Loucy (cell line): ENCODE measurements around the gene HTR7.

Experiments
- H2AFZ ChIP-seq: fragments of 200-600 bp; sonication (generic); 2 replicates; pipeline ENCODE4 v1.6.0; 2016; ENCODE audit warnings: antibody characterized with exemption, mild to moderate bottlenecking, low read length, moderate library complexity
- H3F3A ChIP-seq: fragments of 200-600 bp; 2 replicates; pipeline ENCODE4 v1.6.0; 2016; ENCODE audit warnings: antibody characterized with exemption, low read depth, mild to moderate bottlenecking
- H3K27me3 ChIP-seq: fragments of 200-600 bp; sonication (generic); 2 replicates; pipeline ENCODE4 v1.6.1; 2014; ENCODE audit warnings: low read length, mild to moderate bottlenecking; ENCODE audit not compliant: insufficient read depth, poor library complexity, severe bottlenecking
- H3K36me3 ChIP-seq: fragments of 200-600 bp; sonication (generic); 2 replicates; pipeline ENCODE4 v1.6.1; 2016; ENCODE audit warnings: low read length; ENCODE audit not compliant: insufficient read depth
- H3K4me1 ChIP-seq: fragments of 200-600 bp; sonication (generic); 2 replicates; pipeline ENCODE4 v1.5.1; 2014; ENCODE audit warnings: low read length, mild to moderate bottlenecking; ENCODE audit not compliant: insufficient read depth, poor library complexity, severe bottlenecking
- H3K4me2 ChIP-seq: fragments of 200-600 bp; sonication (generic); 2 replicates; pipeline ENCODE4 v1.6.0; 2014; ENCODE audit warnings: antibody characterized with exemption, low read length, low read depth, mild to moderate bottlenecking; ENCODE audit not compliant: poor library complexity, severe bottlenecking
- H3K4me3 ChIP-seq: fragments of 200-600 bp; sonication (generic); 2 replicates; pipeline ENCODE4 v1.5.1; 2014; ENCODE audit warnings: low read length, mild to moderate bottlenecking, mixed read lengths; ENCODE audit not compliant: poor library complexity, severe bottlenecking
- H3K79me2 ChIP-seq: fragments of 200-600 bp; sonication (generic); 2 replicates; pipeline ENCODE4 v1.6.1; 2014; ENCODE audit warnings: low read length; ENCODE audit not compliant: insufficient read depth
- H3K9ac ChIP-seq: fragments of 200-600 bp; sonication (generic); 2 replicates; pipeline ENCODE4 v1.6.0; 2014; ENCODE audit warnings: mild to moderate bottlenecking, low read depth, low read length, moderate library complexity; ENCODE audit not compliant: poor library complexity, severe bottlenecking
- H3K9me2 ChIP-seq: fragments of 200-600 bp; sonication (generic); replicated peaks from 2 replicates; pipeline ENCODE4 v1.6.1; 2016; ENCODE audit warnings: low read depth, low read length, mixed read lengths
- H3K9me3 ChIP-seq: fragments of 200-600 bp; sonication (generic); 2 replicates; pipeline ENCODE4 v1.6.1; 2014; ENCODE audit warnings: mild to moderate bottlenecking, antibody characterized with exemption, low read length, low read depth; ENCODE audit not compliant: insufficient read depth
- H4K20me1 ChIP-seq: fragments of 200-600 bp; sonication (generic); 2 replicates; pipeline ENCODE4 v1.6.0; 2014; ENCODE audit warnings: antibody characterized with exemption, low read length, mild to moderate bottlenecking; ENCODE audit not compliant: insufficient read depth, poor library complexity, severe bottlenecking
- EZH2phosphoT487 ChIP-seq: fragments of 200-600 bp; IDR thresholded peaks from 2 replicates; pipeline ENCODE4 v1.6.1; 2018; ENCODE audit warnings: antibody characterized with exemption, mild to moderate bottlenecking, moderate library complexity, borderline replicate concordance
- TF ChIP-seq, protein P1 (sequence below): fragments of 200-600 bp; sonication (generic); conservative IDR thresholded peaks from 2 replicates; pipeline ENCODE4 v1.5.1; 2014; ENCODE audit warnings: mild to moderate bottlenecking, antibody characterized with exemption, low read length

The HTR7 gene

DNA sequence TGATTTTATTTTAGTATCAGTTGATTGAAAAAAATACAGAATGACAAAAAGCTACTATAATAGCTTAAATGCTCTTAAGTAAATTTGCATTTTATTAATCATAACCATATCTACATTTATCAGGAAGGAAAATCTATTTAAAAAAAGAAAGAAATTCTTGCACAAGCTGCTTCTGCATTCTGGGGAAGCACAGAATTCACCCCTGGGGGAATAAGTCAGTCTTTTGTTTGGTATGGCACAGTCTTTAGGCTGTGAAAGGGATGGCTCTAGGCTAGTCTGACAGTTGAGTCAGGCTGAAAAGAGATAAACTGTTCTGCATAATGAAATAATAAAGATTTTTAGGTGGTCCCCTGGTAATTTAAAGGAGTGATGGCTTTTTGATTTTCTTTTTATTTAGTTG lies 37.9 kb downstream of the HTR7 start:
- no peaks in the 10 kb centered on the region for H3K9me2 ChIP-seq
- no peaks in the 10 kb centered on the region for H3F3A ChIP-seq
- H3K4me1 ChIP-seq, result no peaks in the 10 kb centered on the region
- H3K9ac ChIP-seq, result no peak overlapping the region
- H3K4me2 ChIP-seq, result no peak overlapping the region
- H2AFZ ChIP-seq, result no peak overlapping the region
- no peak overlapping the region for H3K4me3 ChIP-seq
- TF ChIP-seq, protein P1, sequence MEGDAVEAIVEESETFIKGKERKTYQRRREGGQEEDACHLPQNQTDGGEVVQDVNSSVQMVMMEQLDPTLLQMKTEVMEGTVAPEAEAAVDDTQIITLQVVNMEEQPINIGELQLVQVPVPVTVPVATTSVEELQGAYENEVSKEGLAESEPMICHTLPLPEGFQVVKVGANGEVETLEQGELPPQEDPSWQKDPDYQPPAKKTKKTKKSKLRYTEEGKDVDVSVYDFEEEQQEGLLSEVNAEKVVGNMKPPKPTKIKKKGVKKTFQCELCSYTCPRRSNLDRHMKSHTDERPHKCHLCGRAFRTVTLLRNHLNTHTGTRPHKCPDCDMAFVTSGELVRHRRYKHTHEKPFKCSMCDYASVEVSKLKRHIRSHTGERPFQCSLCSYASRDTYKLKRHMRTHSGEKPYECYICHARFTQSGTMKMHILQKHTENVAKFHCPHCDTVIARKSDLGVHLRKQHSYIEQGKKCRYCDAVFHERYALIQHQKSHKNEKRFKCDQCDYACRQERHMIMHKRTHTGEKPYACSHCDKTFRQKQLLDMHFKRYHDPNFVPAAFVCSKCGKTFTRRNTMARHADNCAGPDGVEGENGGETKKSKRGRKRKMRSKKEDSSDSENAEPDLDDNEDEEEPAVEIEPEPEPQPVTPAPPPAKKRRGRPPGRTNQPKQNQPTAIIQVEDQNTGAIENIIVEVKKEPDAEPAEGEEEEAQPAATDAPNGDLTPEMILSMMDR, result no peak
- no peak for TF ChIP-seq EZH2phosphoT487
- peaks cover 3% of the 10 kb centered on the region; the same call in 1 of the 2 replicates for H3K9me3 ChIP-seq
- no peaks in the 10 kb centered on the region for H3K27me3 ChIP-seq
- H3K79me2 ChIP-seq, result no peaks in the 10 kb centered on the region
- H4K20me1 ChIP-seq, result no peaks in the 10 kb centered on the region
- H3K36me3 ChIP-seq, result no peaks in the 10 kb centered on the region

DNA sequence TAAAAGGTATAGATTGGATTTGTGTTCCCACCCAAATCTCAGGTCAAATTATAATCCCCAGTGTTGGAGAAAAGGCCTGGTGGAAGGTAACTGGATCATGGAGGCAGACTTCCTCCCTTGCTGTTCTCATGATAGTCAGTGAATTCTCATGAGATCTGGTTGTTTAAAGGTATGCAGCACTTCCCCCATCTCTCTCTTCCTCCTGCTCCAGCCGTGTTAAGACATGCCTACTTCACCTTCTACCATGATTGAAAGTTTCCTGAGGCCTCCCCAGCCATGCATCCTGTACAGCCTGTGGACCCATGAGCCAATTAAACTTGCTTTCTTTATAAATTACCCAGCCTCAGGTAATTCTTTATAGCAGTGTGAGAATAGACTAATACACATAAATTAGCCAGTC lies 39.1 kb downstream of the HTR7 start:
- Histone ChIP-seq H3K9ac (no peak overlapping the region), H3K4me2 (no peak overlapping the region), H4K20me1 (no peaks in the 10 kb centered on the region), H3K79me2 (no peaks in the 10 kb centered on the region), H3K9me2 (no peaks in the 10 kb centered on the region), H3K4me3 (no peak overlapping the region), H3K9me3 (no peaks in the 10 kb centered on the region), H3K36me3 (no peaks in the 10 kb centered on the region), H2AFZ (no peak overlapping the region), H3K27me3 (no peaks in the 10 kb centered on the region), H3K4me1 (no peaks in the 10 kb centered on the region), H3F3A (no peaks in the 10 kb centered on the region)
- no peak for TF ChIP-seq EZH2phosphoT487
- TF ChIP-seq, protein P1, result no peak

DNA sequence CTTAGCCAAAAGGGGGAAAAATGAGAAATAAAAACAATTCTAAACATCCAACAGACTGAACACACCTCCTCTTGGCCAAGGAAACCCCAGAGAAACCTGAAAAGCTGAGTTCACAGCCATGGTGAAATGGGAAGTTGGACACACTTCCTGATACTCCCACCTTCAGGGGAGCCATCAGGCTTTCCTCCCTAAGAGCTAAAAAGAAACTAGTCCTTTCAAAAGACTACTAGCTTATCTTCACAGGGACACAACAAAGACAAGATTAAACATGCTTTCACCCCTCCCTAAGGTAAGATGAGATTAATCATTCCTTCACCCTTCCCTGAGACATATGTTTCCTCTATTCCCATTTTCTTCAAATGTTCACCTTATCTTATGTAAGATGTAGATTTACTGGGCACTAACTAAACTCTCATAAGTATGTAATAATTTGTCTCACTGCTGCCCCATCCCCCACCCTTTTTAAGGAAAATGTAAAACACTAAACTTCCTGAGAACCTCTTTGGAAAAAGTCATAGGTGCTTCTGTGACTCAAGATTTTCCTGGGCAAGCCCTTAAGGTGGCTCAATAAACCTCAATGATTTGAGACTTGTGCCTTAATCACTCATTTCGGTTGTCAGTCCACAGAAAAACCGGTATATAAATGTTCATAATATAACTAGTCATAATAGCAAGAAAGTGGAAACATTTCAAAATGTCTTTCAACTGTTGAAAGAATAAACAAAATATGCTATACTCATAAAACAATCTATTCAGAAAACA lies 40.5 kb downstream of the HTR7 start:
- H3K4me3 ChIP-seq, result no peak overlapping the region
- no peaks in the 10 kb centered on the region for H3K27me3 ChIP-seq
- no peaks in the 10 kb centered on the region for H3K4me1 ChIP-seq
- no peaks in the 10 kb centered on the region for H3F3A ChIP-seq
- H3K9me2 ChIP-seq, result no peaks in the 10 kb centered on the region
- H3K9ac ChIP-seq, result no peak overlapping the region
- H4K20me1 ChIP-seq, result no peaks in the 10 kb centered on the region
- no peaks in the 10 kb centered on the region for H3K79me2 ChIP-seq
- H3K9me3 ChIP-seq, result no peaks in the 10 kb centered on the region
- H3K36me3 ChIP-seq, result no peaks in the 10 kb centered on the region
- H3K4me2 ChIP-seq, result no peak overlapping the region
- no peak overlapping the region for H2AFZ ChIP-seq
- TF ChIP-seq, protein P1, result no peak
- no peak for TF ChIP-seq EZH2phosphoT487
